Upper lobe of left lung (tissue), 6 donors: ENCODE measurements around the gene ARVCF. TPM values are rescaled to one million over a fixed set of nuclear protein-coding genes. Genes with fewer than 3 reads are reported as not detected.

Experiments used
- ATAC-seq, 2 donors: fragments of 200-7000 bp; cut with Tn5 transposase; one replicate each; pipeline ENCODE4 v1.9.1; 2022; ENCODE audit warnings: mild to moderate bottlenecking in 2 of 2, moderate library complexity in 2 of 2; ENCODE audit not compliant: low FRiP score in 2 of 2
- DNase-seq, 2 donors: peaks; one replicate each; pipeline ENCODE4 v3.0.0-alpha.2; 2019 to 2020
- H3K27ac ChIP-seq, 4 donors: fragments of 200-600 bp; sonication (generic); one replicate each; pipeline ENCODE4 v1.5.1; 2016 to 2019
- H3K27me3 ChIP-seq, 4 donors: fragments of 200-600 bp; sonication (generic); one replicate each; pipeline ENCODE4 v1.5.1; 2017 to 2019
- H3K36me3 ChIP-seq, 4 donors: fragments of 200-600 bp; sonication (generic); one replicate each; pipeline ENCODE4 v1.5.1; 2016 to 2019
- H3K4me1 ChIP-seq, 4 donors: fragments of 200-600 bp; sonication (generic); one replicate each; pipeline ENCODE4 v1.5.1; 2018 to 2019
- H3K4me3 ChIP-seq, 4 donors: fragments of 200-600 bp; sonication (generic); one replicate each; pipeline ENCODE4 v1.5.1; 2017 to 2019; ENCODE audit warnings: mild to moderate bottlenecking in 2 of 4, moderate library complexity in 1 of 4
- H3K9me3 ChIP-seq, 4 donors: fragments of 200-600 bp; sonication (generic); one replicate each; pipeline ENCODE4 v1.5.1; 2018 to 2019
- EP300 ChIP-seq, 4 donors: sonication (generic); formaldehyde crosslinking; IDR thresholded peaks; one replicate each; pipeline ENCODE4 v1.5.1; 2017; ENCODE audit warnings: antibody characterized with exemption in 4 of 4, control low read depth in 2 of 4
- POLR2A ChIP-seq, 4 donors: fragments of 450-650 bp; IDR thresholded peaks; one replicate each; pipeline ENCODE4 v1.5.1; 2016 to 2017; ENCODE audit warnings: antibody characterized with exemption in 4 of 4, mild to moderate bottlenecking in 2 of 4
- POLR2AphosphoS5 ChIP-seq, 2 donors: sonication (generic); formaldehyde crosslinking; IDR thresholded peaks; one replicate each; pipeline ENCODE4 v1.5.1; 2017; ENCODE audit warnings: antibody characterized with exemption in 2 of 2
- WGBS, 2 donors: methylation state at CpG; one replicate each; pipeline ENCODE4 v1.1.5; 2017 to 2018; 5-methylcytosine and 5-hydroxymethylcytosine counted together
- total RNA-seq, 6 donors: library from RNA; depleted of rRNA in 4 of 6; stranded (reverse); fragments of >200 nt in 4 of 6; gene quantifications; one replicate each; pipeline versions ENCODE4 v1.1.0 to v1.2.1, GENCODE V29; 2016 to 2021
- TF ChIP-seq, protein P1 (sequence below), 6 experiments: fragments of 450-650 bp in 4 of 6; fragments of 200-600 bp in 2 of 6; sonication (generic) in 2 of 6; IDR thresholded peaks; one replicate each; pipeline ENCODE4 v1.5.1; 2016 to 2019; ENCODE audit warnings: antibody characterized with exemption in 6 of 6
- donor health status: DM: no; HTN: no; CAD: no; lungs with moderate emphysema.
- donor health status: DM: no; HTN: yes; CAD: no; lungs with severe emphysema.

The ARVCF gene
- total RNA-seq, 6 donors from 2014 or later = 18.5 to 54.5 (median 22.8) TPM

DNA sequence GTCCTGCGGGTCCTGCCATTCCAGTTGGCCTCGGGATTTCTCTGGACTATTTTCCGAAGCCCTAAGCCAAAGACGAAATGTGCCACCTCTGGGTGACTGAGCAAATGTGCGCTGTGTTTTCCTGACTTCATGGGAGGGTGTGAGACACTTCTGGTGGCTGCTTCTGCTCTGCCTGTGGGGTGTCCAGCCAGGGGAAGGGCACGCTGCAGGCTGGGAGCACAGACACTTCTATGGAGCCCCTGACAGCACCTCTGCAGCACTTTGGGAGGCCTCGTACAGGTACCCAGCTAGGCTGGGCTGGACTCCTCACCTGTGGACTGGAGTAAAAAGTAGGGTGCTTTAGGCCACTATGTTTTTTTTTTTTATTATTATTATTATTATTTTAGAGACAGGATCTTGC is 22.0 kb upstream of the ARVCF start:
- H3K36me3 ChIP-seq = peaks cover 0 to 65% (median 36%) of the 10 kb centered on the region in 4 donors
- 95% methylated on average over 3 to 7 of the region's 7 CpGs for WGBS, 2 donors

DNA sequence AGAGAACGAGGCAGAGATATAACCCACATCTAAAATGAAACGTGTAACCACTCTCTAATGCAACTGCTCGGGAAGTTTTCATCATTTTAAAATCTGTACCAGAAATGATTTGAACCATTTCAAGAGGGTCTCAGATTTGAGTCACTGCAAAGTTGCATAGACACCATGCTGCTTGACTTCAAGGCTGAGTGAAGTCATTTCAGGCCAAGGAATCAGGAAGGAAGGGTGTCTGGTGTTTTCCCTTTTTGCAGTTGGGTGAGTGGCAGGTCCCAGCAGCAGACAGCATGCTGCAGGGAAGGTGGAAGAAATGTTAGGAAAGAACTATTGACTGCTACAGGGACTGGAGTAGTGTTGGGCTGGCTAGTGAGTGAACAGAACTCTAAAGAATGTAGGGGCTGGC is 20.8 kb upstream of the ARVCF start:
- WGBS, 2 donors = 69 to 77% methylated on average over 3 of the region's 3 CpGs
- Histone ChIP-seq H3K27ac (no peak overlapping the region), H3K4me1 (peaks cover 5 to 19% (median 10%) of the 10 kb centered on the region in 4 donors), H3K36me3 (peaks cover 0 to 58% (median 27%) of the 10 kb centered on the region in 4 donors), H3K9me3 (no peaks in the 10 kb centered on the region), H3K27me3 (no peaks in the 10 kb centered on the region), H3K4me3 (no peak overlapping the region)
- TF ChIP-seq EP300 (IDR thresholded peaks at IDR 0.05) (no peak), POLR2AphosphoS5 (IDR thresholded peaks at IDR 0.05) (no peak), POLR2A (IDR thresholded peaks at IDR 0.05) (no peak)
- TF ChIP-seq, protein P1, sequence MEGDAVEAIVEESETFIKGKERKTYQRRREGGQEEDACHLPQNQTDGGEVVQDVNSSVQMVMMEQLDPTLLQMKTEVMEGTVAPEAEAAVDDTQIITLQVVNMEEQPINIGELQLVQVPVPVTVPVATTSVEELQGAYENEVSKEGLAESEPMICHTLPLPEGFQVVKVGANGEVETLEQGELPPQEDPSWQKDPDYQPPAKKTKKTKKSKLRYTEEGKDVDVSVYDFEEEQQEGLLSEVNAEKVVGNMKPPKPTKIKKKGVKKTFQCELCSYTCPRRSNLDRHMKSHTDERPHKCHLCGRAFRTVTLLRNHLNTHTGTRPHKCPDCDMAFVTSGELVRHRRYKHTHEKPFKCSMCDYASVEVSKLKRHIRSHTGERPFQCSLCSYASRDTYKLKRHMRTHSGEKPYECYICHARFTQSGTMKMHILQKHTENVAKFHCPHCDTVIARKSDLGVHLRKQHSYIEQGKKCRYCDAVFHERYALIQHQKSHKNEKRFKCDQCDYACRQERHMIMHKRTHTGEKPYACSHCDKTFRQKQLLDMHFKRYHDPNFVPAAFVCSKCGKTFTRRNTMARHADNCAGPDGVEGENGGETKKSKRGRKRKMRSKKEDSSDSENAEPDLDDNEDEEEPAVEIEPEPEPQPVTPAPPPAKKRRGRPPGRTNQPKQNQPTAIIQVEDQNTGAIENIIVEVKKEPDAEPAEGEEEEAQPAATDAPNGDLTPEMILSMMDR (IDR thresholded peaks at IDR 0.05) = no peak
- ATAC-seq (no peak), DNase-seq (no peak)

More for the DNA sequence above, 22.0 kb upstream of the ARVCF start:
- H3K4me3 ChIP-seq = no peak overlapping the region
- H3K27me3 ChIP-seq = no peaks in the 10 kb centered on the region
- no peak for ATAC-seq
- peaks cover 0 to 8% (median under 1%) of the 10 kb centered on the region in 4 donors for H3K4me1 ChIP-seq
- no peak for TF ChIP-seq EP300 (IDR thresholded peaks at IDR 0.05)
- TF ChIP-seq, protein P1 (IDR thresholded peaks at IDR 0.05) = no peak
- TF ChIP-seq POLR2AphosphoS5 (IDR thresholded peaks at IDR 0.05) = no peak
- no peak for TF ChIP-seq POLR2A (IDR thresholded peaks at IDR 0.05)
- no peak for DNase-seq
- H3K9me3 ChIP-seq = no peaks in the 10 kb centered on the region
- no peak overlapping the region for H3K27ac ChIP-seq

DNA sequence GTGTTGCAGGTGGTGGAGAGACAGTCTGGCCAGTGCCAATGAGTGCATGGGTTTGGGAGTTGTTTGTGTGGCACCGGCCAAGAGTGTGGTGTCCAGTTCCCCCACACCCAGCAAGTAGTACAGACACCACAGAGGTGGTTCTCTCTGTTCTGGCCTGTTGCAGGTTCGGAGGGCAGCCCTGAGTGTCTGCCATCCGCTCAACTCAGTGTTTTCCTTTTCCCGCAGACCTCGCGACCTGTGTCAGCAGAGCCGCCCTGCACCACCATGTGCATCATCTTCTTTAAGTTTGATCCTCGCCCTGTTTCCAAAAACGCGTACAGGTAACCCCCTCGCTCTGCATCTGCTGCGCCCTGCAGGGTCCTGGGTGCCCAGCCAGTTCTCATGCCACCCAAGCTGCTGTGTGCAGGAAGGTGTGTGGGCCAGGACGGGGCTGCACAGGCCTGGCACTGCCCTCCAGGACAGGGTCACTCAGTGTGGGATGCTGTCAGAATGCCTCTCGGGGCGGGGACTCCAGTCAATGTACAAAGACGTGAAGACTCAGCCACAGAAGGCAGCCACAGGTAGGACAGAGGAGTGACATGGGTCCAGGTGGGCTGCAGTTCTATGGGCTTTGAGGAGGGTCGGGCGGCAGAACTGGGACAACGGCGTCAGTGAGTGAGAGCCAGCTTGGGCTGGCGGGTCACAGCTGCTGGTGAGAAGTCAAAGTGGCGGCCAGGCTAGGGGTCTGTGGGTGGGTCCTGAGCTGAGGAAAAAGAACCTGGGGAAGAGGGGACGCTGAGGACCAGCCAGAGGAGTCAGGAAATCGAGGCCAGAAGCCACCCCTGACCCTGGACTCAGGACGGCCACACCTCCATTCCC is 20.1 kb upstream of the ARVCF start:
- H3K27me3 ChIP-seq = no peaks in the 10 kb centered on the region
- WGBS, 2 donors = 94 to 97% methylated on average over 24 to 25 of the region's 25 CpGs
- H3K36me3 ChIP-seq = peaks cover 0 to 58% (median 32%) of the 10 kb centered on the region in 4 donors
- H3K27ac ChIP-seq = no peak overlapping the region
- ATAC-seq (no peak), DNase-seq (no peak)
- H3K4me3 ChIP-seq = no peak overlapping the region
- peaks cover 10 to 26% (median 17%) of the 10 kb centered on the region in 4 donors for H3K4me1 ChIP-seq
- no peaks in the 10 kb centered on the region for H3K9me3 ChIP-seq
- TF ChIP-seq POLR2AphosphoS5 (IDR thresholded peaks at IDR 0.05) = no peak
- no peak for TF ChIP-seq POLR2A (IDR thresholded peaks at IDR 0.05)
- TF ChIP-seq, protein P1 (IDR thresholded peaks at IDR 0.05) = no peak
- no peak for TF ChIP-seq EP300 (IDR thresholded peaks at IDR 0.05)

DNA sequence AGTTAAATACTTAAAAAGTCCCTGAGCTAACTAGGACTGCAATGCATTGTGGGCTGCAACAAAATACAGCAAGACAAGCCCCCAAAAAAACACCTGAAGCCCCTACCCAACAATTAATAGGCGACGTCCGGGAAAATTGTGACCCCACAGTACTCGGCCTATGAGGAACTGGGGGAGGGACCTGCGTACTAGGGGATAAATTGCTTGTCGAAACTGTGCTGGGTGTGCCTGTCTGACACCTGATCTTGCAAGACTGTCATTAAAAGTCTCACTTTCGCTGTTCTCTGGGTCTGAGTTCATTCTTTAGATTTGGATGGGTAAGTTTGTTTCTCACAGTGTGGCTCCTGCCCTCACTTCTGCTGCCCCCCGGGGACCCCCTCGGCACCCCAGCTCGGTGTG is 19.5 kb upstream of the ARVCF start:
- Histone ChIP-seq H3K27ac (no peak overlapping the region), H3K36me3 (peaks cover 0 to 59% (median 32%) of the 10 kb centered on the region in 4 donors), H3K4me1 (peaks cover 10 to 31% (median 18%) of the 10 kb centered on the region in 4 donors), H3K9me3 (no peaks in the 10 kb centered on the region), H3K4me3 (no peak overlapping the region), H3K27me3 (no peaks in the 10 kb centered on the region)
- 80 to 84% methylated on average over 10 of the region's 10 CpGs for WGBS, 2 donors
- DNase-seq (no peak), ATAC-seq (no peak)
- TF ChIP-seq EP300 (IDR thresholded peaks at IDR 0.05) = no peak
- TF ChIP-seq, protein P1 (IDR thresholded peaks at IDR 0.05) = no peak
- no peak for TF ChIP-seq POLR2A (IDR thresholded peaks at IDR 0.05)
- no peak for TF ChIP-seq POLR2AphosphoS5 (IDR thresholded peaks at IDR 0.05)
